Nephron progenitor cell (in vitro differentiated cells): ENCODE results near the gene SNX8.
"Not testable (repeated sequence)": the region's sequence is repeated elsewhere in the genome, so short reads cannot be mapped to it uniquely, and the experiment has no call there.

Experiments
- DNase-seq: peaks from one replicate; pipeline ENCODE4 v3.0.0; 2021
- H3K27ac Mint-ChIP-seq: 2 replicates; pipeline ENCODE4 v1.8.0; 2021; ENCODE audit warnings: mild to moderate bottlenecking, moderate library complexity, mixed read lengths
- H3K27me3 Mint-ChIP-seq: 2 replicates; pipeline ENCODE4 v1.8.0; 2021; ENCODE audit warnings: mild to moderate bottlenecking, low read depth, mixed read lengths; ENCODE audit not compliant: poor library complexity
- H3K36me3 Mint-ChIP-seq: 2 replicates; pipeline ENCODE4 v1.8.0; 2021; ENCODE audit warnings: low read depth, mixed read lengths
- H3K4me1 Mint-ChIP-seq: 2 replicates; pipeline ENCODE4 v1.8.0; 2021; ENCODE audit warnings: mixed read lengths
- H3K4me3 Mint-ChIP-seq: 2 replicates; pipeline ENCODE4 v1.8.0; 2021; ENCODE audit warnings: mild to moderate bottlenecking, moderate library complexity, mixed read lengths
- H3K9me3 Mint-ChIP-seq: 2 replicates; pipeline ENCODE4 v1.8.0; 2021; ENCODE audit warnings: mild to moderate bottlenecking, moderate library complexity, mixed read lengths
- TF ChIP-seq, protein P1 (sequence below): fragments of 200-600 bp; sonication (generic); IDR thresholded peaks from 2 replicates; pipeline ENCODE4 v1.5.0; 2021; ENCODE audit warnings: antibody characterized with exemption

The SNX8 gene

DNA sequence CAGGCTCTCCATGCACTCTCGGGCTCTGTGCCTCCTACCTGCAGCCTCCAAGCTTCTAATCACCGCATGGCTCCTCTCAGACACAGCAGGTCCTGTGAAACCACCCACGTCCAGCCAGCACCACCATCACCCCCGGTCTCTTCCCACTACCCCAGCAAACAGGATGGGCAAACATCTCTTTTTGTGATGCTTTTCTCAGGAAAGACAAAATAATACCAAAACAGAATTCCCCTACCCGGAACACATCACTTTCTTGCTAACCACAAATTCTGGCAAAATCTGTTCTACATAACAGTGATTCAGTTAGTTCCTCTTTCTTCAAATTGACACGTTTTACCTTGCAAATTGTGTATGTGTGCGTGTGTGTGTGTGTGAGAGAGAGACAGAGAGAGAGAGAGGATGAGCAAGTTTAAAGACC, 6.5 kb downstream of the SNX8 start:
- Mint-ChIP-seq H3K27me3 (peaks cover 2% of the 10 kb centered on the region), H3K27ac (peak overlapping the region; percentile 2), H3K4me1 (peaks cover 19% of the 10 kb centered on the region), H3K9me3 (peaks cover 15% of the 10 kb centered on the region), H3K4me3 (no peak overlapping the region), H3K36me3 (peaks cover 27% of the 10 kb centered on the region)
- TF ChIP-seq, protein P1, sequence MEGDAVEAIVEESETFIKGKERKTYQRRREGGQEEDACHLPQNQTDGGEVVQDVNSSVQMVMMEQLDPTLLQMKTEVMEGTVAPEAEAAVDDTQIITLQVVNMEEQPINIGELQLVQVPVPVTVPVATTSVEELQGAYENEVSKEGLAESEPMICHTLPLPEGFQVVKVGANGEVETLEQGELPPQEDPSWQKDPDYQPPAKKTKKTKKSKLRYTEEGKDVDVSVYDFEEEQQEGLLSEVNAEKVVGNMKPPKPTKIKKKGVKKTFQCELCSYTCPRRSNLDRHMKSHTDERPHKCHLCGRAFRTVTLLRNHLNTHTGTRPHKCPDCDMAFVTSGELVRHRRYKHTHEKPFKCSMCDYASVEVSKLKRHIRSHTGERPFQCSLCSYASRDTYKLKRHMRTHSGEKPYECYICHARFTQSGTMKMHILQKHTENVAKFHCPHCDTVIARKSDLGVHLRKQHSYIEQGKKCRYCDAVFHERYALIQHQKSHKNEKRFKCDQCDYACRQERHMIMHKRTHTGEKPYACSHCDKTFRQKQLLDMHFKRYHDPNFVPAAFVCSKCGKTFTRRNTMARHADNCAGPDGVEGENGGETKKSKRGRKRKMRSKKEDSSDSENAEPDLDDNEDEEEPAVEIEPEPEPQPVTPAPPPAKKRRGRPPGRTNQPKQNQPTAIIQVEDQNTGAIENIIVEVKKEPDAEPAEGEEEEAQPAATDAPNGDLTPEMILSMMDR = no peak
- no peak for DNase-seq

GRCh38 chr7:2306688-2307087, 7.6 kb downstream of the SNX8 start:
- Mint-ChIP-seq H3K36me3 (peaks cover 31% of the 10 kb centered on the region), H3K27me3 (no peaks in the 10 kb centered on the region), H3K4me1 (peaks cover 9% of the 10 kb centered on the region), H3K27ac (no peak overlapping the region), H3K4me3 (no peak overlapping the region), H3K9me3 (peaks cover 25% of the 10 kb centered on the region)
- DNase-seq = no peak
- TF ChIP-seq, protein P1 = no peak

DNA sequence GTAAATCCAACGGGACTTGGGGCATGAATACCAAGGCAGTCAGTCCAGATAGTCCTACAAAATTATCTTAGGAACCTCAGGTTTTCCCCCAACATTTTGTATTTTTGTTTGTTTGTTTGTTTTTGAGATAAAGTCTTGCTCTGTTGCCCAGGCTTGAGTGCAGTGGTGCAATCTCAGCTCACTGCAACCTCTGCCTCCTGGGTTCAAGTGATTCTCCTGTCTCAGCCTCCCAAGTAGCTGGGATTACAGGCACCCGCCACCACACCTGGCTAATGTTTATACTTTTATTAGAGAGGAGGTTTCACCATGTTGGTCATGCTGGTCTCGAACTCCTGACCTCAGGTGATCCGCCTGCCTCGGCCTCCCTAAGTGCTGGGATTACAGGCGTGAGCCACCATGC, 9.0 kb downstream of the SNX8 start:
- not testable (repeated sequence) for H3K27me3 Mint-ChIP-seq, H3K4me1 Mint-ChIP-seq, H3K27ac Mint-ChIP-seq, H3K4me3 Mint-ChIP-seq, DNase-seq
- Mint-ChIP-seq H3K9me3 (peaks cover 36% of the 10 kb centered on the region), H3K36me3 (peaks cover 37% of the 10 kb centered on the region)

DNA sequence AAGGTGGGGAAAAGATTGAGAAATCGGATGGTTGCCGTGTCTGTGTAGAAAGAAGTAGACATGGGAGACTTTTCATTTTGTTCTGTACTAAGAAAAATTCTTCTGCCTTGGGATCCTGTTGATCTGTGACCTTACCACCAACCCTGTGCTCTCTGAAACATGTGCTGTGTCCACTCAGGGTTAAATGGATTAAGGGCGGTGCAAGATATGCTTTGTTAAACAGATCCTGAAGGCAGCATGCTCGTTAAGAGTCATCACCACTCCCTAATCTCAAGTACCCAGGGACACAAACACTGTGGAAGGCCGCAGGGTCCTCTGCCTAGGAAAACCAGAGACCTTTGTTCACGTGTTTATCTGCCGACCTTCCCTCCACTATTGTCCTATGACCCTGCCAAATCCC, 10.7 kb downstream of the SNX8 start:
- not testable (repeated sequence) for H3K4me3 Mint-ChIP-seq, H3K27ac Mint-ChIP-seq, H3K27me3 Mint-ChIP-seq, DNase-seq
- Mint-ChIP-seq H3K36me3 (peaks cover 29% of the 10 kb centered on the region), H3K9me3 (peaks cover 40% of the 10 kb centered on the region), H3K4me1 (peaks cover 16% of the 10 kb centered on the region)

DNA sequence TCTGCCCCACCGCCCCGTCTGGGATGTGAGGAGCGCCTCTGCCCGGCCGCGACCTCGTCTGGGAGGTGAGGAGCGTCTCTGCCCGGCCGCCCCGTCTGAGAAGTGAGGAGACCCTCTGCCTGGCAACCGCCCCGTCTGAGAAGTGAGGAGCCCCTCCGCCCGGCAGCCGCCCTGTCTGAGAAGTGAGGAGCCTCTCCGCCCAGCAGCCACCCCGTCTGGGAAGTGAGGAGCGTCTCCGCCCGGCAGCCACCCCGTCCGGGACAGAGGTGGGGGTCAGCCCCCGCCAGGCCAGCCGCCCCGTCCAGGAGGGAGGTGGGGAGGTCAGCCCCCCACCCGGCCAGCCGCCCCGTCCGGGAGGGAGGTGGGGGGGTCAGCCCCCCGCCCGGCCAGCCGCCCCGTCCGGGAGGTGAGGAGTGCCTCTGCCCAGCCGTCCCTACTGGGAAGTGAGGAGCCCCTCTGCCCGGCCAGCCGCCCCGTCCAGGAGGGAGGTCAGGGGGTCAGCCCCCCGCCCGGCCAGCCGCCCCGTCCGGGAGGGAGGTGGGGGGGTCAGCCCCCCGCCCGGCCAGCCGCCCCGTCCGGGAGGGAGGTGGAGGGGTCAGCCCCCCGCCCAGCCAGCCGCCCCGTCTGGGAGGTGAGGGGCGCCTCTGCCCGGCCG, 11.4 kb downstream of the SNX8 start:
- peaks cover 16% of the 10 kb centered on the region for H3K4me1 Mint-ChIP-seq

GRCh38 chr7:2301511-2301863, 12.8 kb downstream of the SNX8 start:
- Mint-ChIP-seq H3K36me3 (peaks cover 24% of the 10 kb centered on the region), H3K27me3 (peaks cover 2% of the 10 kb centered on the region), H3K4me3 (no peak overlapping the region), H3K9me3 (peaks cover 40% of the 10 kb centered on the region), H3K27ac (no peak overlapping the region), H3K4me1 (peaks cover 16% of the 10 kb centered on the region)
- DNase-seq = no peak
- TF ChIP-seq, protein P1 = no peak

More for the DNA sequence above, 11.4 kb downstream of the SNX8 start:
- H3K27ac Mint-ChIP-seq, DNase-seq, H3K4me3 Mint-ChIP-seq, H3K27me3 Mint-ChIP-seq: not testable (repeated sequence)
- Mint-ChIP-seq H3K9me3 (peaks cover 40% of the 10 kb centered on the region), H3K36me3 (peaks cover 27% of the 10 kb centered on the region)

GRCh38 chr7:2299870-2300512, 14.2 kb downstream of the SNX8 start:
- no peak for DNase-seq
- Mint-ChIP-seq H3K4me3 (no peak overlapping the region), H3K27ac (peak overlapping the region; percentile 88), H3K27me3 (peaks cover 2% of the 10 kb centered on the region), H3K9me3 (peaks cover 45% of the 10 kb centered on the region), H3K4me1 (peaks cover 27% of the 10 kb centered on the region), H3K36me3 (peaks cover 24% of the 10 kb centered on the region)
- TF ChIP-seq, protein P1 = no peak
